ENCODE data around the gene SAMD1.

SAMD1 gene

DNA sequence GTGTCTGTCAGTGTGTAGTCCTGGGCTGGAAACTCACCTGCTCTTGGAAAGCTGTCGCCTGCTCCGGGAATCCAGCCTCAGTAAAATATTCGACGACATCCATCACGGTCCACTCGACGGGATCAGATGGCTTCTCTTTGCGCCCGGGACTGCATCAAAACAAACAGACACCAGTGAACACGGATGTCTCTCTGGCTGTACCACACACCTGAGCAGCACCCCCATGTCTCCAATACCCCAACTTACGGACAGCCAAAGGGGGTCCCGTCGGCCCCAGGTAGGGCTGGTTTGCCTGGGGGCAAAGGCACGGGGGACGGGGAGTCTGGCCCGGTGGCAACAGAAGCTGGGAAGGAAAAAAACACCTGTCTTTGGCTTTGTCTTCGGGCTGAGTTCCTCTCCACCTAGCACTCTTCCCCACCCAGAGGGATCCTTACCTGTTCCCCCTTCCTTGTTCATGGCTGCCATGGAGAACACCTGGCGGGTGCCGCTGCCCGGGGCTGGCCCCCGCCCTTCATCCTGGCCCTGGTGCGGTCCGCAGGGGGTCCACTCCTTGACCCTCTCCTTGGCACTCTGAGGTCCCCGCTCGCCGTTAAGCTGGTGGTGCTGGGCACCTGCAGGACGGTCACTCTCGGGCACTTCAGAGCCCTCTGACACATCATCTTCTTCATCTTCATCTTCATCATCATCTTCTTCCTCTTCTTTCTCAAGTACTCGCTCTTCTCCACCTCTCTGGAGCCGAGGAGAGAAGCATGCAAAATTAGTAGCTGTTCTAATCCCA lies 1.7 kb downstream of the SAMD1 start:
- ATAC-seq = no peak

DNA sequence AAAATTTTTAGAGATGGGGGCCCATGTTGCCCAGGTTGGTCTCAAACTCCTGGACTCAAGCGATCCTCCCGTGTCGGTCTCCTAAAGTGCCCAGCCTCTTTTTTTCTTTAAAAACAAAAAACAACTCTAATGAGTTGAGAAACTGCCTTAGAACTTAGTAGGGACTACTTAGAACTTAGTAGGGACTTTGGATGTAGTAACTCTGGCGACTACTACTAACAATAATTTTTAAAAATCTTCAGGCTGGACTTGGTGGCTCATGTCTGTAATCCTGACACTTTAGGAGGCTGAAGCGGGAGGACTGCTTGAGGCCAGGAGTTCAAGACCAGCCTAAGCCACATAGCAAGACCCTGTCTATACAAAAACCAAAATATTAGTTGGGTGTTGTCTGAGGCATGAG lies 4.5 kb downstream of the SAMD1 start:
- ATAC-seq = no peak

DNA sequence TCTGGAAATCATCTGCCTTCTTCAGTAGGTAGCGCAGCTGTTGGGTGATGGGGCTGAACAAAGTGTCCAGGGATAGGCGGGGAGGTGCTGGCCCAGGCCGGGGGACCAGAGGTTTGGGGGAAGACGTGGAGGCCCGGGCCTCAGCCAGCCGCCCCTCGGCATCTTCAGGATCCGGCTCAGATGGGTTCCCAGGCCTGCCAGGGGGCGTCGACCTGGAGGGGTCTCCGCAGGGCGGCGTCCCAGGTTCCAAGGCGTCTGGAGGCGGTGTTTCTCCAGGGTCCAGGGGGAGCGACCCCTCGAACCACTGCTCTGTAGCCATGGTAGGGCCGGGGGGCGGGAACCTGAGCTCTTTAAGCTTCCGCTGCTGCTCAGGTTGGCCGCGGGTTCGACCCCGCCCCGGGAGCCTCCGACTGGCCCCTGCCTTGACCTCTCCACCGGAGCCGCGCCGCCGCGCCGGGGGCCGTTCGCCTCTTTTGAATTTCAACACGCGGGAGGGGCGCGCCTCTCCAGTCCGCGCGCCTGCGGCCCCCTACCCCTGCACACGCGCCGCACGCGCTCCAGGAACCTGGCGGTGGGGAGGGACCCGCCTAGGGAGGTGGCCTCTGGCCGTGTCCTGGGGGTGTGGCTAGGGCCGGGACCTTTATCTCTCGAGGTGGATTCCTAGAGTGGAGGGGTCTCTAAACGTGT lies 5.1 kb downstream of the SAMD1 start, which contains the start of gene C19orf67:
Gene C19orf67, minus strand, starts transcription at position 475 of the 687 bp plus-strand sequence. Its CDS starts 156 bp downstream, at position 319.
- ATAC-seq = no peak

DNA sequence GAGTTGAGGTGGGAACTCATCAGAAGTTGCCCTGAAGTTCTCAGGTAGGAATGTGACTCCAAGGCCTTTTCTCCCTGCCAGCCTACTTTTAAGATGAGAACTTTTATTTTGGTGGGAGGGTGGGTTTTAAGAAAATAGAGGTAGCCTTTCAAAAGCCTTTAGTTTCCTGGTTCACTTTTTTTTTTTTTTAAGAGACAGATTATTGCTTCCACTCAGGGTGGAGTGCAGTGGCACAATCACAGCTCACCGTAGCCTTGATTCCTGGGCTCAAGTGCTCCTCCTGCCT lies 7.9 kb downstream of the SAMD1 start:
- ATAC-seq = no peak

DNA sequence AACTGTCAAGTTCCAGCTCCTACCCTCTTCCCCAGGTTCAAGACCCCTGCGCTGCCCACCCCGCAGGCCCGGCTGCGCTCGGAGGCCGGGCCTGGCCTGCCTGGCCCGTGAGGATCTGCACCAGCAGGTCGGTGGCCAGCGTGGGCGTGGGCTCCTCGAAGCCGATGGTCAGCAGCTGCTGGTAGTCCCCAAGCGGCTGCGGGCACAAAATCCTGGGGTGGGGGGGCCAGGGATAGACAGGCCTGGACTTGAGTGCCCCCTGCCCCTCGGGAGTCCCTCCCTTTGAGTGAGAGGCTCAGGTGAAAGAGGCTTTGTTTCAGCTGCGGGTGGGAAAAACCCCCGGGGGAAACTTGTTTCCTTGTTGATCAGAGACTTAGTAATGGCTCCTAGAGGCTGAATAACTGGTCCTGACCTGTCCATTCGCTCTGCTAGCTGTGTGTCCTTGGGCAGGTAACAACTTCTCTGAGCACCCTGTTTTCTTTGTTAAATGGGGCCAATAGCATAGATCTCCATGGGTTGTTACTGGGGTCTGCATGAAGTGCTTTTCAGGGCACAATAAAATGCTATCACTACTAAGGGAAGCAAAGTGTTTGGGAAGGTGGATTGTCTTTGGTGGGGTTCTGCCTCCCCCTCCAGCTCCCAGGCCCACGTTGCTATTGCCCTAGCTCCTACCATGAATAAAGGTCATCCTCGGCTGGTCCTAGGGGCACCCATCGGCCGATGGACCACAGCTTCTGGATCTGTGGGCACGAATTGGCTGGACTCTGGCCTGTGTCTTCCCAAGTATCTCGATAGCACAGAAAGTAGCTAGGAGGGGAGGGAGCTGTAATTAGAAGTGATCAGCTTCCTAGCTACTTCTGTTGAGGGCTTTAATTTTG lies 8.5 kb downstream of the SAMD1 start:
- no peak for ATAC-seq

DNA sequence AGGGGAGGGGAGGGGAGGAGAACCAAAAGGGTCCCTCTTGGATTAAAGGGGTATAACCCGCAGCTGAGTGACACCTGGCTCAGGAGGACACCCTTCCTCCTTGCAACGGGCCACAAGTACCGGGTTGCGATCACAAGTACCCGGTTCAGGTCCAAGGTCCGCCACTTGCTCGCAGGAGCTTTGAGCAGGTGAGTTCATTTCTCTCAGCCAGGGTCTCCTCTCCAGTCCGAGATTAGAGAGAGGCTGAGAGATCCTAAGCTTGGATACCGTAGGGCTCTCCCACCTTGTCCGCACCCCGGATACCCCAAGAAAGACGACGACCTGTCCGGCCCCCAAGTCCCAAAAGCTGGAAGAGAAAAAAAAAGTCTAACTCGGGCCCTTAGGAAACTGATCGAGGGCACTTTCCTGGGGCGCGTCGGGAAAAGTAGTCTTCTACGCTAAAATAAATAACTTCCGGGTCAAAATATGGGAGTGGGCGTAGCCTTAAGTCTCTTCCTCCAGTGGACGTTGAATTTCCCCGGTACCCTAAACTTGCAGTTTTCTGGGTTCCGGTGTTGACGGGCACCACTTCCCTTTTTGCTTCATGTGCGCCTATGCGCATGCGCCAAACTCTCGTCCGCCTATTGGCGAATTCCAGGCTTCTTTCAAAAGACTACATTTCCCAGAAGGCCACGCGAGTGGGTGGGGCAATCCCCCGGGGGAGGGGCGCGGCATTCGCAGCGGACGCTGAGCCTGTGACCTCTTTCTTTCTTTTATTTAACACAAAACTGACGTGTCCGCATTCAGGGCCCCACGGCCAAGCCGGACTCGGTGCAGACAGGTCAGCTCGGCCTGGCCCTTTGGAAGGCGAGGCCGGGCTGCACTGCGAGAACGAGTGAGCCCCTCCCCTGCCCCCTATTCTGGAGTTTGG lies 9.4 kb downstream of the SAMD1 start:
- peak; percentile 95 for ATAC-seq

DNA sequence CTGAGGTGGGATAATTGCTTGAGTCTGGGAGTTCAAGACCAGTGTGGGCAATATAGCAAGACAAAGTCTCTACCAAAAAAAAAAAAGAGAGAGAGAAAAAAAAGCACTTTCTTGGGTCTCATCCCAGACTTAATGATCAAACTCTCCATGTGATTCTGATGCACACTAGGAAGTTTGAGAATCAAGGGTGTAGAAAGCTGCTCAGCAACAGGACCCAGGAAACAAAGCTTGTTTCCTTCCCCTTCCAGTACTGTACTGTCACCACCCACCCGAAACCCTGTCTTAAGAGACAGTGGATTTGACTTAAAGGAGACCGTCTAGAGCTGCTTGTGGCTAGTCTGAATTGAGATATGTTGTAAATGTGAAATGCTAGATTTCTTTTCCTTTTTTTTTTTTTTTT lies 12.1 kb downstream of the SAMD1 start:
- no peak for ATAC-seq

DNA sequence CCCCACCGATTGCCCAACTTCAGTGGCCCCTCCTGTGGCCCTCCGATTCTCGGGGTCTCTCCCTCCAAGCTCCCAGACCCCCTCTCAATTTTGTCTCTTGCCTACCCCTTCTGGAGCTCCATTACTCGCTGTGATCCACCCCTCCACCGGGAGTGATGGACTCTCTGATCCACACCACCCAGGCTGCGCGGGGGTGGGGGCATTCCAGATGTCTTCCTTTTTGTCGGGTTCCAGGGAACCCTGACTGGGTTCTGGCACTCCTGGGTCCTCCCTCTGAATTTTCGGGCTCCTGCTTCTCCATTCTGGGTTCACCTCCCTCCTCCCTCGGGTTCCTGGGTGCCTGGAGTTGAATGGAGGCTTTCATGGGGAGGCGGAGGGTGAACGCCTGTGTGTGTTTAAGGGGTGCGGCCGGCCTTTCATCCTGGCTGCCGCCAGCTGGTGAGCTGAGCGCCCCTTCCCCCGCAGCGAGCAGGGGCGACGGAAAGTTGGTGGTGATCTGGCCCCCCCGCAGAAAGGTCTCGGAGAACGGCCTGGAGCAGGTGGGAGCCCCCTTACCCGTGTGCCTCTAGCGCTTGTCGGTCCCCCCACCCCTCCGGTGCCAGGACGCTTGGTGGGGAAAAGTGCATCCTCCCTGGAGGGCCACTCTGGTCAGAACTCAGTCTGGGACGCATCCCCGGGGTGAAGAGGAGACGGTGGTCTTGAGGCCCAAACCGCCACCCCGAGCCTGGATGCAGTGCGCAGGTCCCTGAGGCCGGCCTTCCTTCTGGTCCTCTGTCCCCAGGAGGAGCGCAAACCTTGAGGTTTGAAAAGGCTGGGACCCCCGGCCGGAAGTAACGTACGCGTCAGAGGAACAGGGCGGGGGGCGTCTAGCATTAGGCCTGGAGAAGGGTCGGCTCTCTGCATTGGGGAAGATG lies 16.4 kb downstream of the SAMD1 start:
- peak; percentile 0 to 4 for ATAC-seq

DNA sequence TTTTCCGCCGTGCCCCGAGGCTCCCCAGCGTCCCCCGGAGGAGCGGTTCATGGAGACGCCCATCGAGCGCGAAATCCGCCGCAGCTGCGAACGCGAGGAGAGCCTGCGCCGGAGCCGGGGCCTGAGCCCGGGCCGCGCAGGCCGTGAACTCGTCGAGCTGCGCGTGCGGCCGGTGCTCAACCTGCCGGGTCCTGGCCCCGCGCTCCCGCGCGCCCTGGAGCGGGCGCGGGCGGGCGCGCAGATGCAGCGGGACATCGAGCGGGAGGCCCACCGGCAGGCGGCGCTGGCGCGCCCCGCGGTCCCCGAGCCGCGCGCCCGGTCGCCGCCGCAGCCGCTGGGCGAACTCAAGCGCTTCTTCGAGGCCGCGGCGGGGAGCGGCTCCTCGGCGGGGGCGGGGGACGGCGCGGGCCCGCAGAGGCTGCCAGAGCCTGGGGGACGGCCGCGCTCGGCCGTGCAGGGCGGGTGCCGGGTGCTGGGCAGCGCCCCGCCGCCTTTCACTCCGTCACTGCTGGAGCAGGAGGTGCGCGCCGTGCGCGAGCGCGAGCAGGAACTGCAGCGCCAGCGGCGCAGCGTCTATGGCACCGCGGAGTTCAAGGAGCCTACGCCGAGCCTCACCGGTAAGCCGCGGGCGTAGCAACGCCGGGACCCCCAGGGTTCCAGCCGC lies 17.2 kb downstream of the SAMD1 start:
- peak; percentile 76 to 78 for ATAC-seq

DNA sequence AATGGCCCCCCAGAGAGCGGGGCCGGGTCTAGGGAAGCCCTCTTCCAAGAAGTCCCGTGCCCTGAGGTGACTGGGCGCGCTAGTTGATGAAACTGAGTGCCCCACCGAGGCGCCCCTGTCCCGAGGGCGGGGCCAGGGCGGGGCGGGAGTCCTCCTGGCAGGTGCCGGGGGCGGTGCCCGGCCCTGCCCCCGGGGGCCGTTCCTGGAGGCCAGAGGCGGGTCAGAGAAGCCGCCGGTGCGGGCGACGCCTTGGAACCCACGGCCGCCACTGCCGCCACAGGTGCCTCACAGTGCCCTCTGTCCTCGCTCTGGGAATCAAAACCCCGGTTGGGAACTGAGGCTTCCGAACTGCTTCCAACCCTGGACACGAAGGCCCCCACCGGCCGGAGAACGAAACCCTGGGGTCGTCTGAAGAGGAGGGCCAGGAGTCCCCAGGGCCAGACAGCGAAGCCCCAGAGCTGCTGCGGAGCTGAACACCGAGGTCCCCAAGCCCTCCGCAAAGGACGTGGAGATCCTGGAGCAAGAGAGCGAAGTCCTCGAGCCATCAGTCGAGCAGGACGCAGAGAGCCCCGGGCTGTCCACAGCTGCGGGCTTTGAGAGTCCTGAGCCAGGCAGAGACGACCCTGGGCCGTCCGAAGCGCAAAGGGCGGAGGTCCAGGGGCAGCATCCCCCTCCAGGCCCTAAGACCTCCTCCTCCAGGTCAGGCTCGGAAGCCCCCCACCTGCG lies 17.9 kb downstream of the SAMD1 start, which contains the start of gene MISP3:
Gene MISP3, plus strand, starts transcription at position 252 of the 726 bp plus-strand sequence. CDS start 524 bp downstream, outside the sequence.
- peak in 1 of 2 donors; percentile 4 for ATAC-seq

DNA sequence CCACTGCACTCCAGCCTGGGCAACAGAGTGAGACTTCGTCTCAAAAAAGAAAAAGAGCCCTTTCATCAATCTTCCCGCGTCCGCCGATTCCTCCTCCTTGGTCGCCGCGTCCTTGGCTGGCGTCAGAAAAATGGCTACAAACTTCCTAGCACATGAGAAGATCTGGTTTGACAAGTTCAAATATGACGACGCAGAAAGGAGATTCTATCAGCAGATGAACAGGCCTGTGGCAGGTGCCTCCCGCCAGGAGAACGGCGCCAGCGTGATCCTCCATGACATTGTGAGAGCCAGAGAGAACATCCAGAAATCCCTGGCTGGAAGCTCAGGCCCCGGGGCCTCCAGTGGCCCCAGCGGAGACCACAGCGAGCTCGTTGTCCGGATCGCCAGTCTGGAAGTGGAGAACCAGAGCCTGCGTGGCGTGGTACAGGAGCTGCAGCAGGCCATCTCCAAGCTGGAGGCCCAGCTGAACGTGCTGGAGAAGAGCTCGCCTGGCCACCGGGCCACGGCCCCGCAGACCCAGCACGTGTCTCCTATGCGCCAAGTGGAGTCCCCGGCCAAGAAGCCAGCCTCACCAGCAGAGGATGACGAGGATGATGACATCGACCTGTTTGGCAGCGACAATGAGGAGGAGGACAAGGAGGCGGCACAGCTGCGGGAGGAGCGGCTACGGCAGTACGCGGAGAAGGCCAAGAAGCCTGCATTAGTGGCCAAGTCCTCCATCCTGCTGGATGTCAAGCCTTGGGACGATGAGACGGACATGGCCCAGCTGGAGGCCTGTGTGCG lies 20.1 kb downstream of the SAMD1 start:
- ATAC-seq = no peak

DNA sequence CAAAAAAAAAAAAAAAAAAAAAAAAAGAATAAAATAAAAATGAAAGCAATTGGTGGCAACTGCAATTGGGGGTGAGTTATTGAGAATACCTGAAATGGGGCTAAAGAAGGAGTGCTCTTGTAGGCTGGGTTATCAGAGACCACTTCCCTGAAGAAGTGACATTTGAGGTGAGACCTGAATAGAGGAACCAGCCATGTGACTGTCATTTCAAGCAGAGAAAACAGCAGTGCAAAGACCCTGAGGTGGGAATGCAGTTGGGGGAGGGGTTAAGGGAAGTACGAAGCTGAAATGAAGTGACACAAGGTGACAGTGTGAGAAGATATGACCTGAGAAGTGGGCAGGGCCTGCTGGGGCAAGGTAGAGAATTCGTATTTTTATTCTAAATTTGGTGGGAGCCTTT lies 24.4 kb downstream of the SAMD1 start:
- ATAC-seq = no peak

DNA sequence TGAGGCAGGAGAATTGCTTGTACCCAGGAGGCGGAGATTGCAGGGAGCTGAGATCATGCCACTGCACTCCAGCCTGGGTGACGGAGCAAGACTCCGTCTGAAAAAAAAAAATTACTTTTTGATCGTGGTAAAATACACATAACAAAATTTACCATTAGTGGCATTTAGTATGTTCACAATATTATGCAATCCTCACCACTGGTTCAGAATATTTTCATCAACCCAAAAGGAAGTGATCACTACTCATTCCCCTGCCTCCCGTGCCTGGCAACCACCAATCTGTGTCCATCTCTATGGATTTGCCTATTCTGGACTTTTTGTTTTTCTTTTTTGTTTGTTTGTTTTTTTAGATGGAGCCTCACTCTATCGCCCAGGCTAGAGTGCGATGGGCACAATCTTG lies 27.4 kb downstream of the SAMD1 start:
- no peak for ATAC-seq

DNA sequence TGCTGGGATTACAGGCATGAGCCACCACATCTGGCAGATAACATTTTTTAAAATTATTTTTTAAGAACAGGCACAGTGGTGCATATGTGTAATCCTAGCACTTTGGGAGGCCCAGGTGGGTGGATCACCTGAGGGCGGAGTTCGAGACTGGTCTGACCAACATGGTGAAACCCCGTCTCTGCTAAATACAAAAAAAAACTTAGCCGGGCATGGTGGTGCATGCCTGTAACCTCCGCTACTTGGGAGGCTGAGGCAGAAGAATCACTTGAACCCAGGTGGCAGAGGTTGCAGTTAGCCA lies 28.0 kb downstream of the SAMD1 start:
- no peak for ATAC-seq

DNA sequence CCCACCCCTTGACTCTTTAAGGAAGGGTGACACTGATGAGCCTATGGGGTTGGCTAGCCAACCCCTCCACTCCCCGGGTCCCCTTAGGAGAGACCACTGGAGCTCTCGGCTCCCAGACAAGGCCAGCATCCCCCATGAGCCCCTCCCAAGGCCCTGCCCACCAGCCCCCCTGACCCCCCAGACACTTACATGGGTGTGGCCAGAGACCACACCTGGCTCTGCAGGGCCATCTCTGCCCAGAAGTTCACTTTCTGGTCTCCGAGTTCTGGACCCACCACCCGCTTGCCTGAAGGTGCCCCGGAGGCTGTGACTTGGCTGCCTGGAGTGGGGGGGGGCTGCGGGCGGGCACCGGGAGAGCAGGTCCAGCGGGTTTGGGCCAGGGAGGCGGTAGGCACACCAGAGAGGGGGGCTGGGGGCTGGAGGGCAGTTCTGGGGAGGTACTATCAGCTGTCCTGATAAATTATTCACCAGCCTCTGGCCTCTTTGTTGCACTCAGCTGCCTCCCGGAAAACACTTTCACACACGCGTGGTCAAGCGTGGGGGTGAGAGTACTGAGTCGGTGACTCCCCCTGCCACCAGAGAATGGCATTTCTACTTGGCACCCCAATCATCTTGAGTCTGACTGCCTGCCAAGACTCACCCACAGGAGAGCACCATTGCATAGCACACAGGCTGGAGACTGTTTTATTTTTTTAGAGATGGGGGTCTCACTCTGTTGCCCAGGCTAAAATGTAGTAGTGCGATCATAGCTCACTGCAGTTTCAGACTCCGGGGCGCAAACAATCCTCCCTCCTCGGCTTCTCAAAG lies 28.6 kb downstream of the SAMD1 start, which contains the start of gene PALM3:
Gene PALM3, minus strand, starts transcription at position 326 of the 807 bp plus-strand sequence. Its CDS starts 96 bp downstream, at position 230.
- ATAC-seq = no peak

DNA sequence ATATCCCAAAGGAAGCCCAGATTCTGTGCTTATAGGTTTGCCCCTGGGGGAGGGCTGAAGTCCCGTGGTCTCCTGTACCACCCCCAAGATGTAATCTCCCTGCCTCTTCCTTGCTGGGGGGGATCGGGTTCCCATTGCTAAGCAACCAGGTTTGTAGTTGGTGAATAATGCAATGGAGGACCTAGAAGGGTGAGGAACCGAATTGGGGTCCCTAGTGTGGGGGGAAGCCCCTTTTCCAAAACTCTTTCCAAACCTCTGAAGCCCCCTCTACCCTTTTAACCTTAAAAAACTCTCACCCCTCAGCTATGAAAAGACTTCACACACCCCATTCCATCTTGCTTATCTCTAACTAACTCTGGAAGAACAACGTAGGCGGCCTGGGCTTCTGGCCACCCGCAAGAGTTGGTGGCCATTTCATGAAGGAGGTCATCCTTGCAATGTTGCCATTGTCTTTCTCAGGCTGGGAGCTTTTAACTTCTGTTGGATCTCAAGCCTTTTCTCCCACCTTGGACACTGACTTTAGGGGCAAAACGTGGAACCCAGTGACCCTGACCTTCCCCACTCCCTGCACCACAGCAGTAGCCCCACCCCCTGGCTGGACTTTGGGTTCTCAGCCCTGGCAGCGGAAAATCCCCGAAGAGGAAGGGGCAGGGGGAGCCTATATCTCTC lies 29.3 kb downstream of the SAMD1 start:
- ATAC-seq = no peak

DNA sequence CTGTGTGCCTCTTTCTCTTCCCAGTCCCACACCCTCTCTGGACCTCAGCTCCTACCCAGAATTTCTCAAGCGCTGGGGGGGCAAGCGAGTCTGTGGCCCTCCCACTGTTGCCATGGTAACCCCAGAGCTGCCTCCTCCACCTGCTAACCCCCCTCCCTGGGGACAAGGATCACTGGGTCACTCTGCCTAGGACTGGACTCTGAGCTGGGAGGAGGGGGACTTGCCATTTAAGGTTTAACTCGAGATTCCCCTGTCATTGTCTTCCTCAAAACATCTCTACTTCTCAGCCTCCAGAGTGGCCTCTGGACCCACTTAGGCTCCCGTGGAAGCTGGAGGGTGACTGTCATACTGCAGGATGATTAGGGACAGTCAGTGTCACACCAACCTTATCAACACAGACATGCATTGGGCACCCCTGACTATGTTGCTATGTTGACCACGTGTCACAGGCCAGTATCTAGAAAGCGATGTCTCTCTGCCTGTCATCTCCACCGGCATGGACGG lies 30.8 kb downstream of the SAMD1 start:
- ATAC-seq = no peak

Measured in activated CD4-positive, CD25-positive, alpha-beta regulatory T cell treated with anti-CD3 and anti-CD28 coated beads, Interleukin-2, amount 50 U/mL, for 24 hours (primary cell).